Measurements from ENCODE around the gene MVB12A.

The MVB12A gene

GRCh38 chr19:17405250-17406045 lies 14.4 kb upstream of the MVB12A start, which contains the start of gene BST2:
BST2 (minus strand) TSS chr19:17405630; CDS start chr19:17405575, 55 bp downstream.
- peak; percentile 97 for DNase-seq

GRCh38 chr19:17406046-17406886 lies 13.6 kb upstream of the MVB12A start:
- DNase-seq = peak; percentile 35

GRCh38 chr19:17406887-17407196 lies 13.0 kb upstream of the MVB12A start:
- DNase-seq = no peak

GRCh38 chr19:17409990-17410389 lies 9.9 kb upstream of the MVB12A start:
- DNase-seq = no peak

GRCh38 chr19:17411801-17412200 lies 8.0 kb upstream of the MVB12A start:
- DNase-seq = no peak

- DNase-seq = no peak
Observed at GRCh38 chr19:17414097-17414496, 5.8 kb upstream of the MVB12A start.

- DNase-seq = no peak
Observed at GRCh38 chr19:17415121-17415520, 4.7 kb upstream of the MVB12A start.

GRCh38 chr19:17418710-17419109 lies 1.1 kb upstream of the MVB12A start:
- DNase-seq = no peak

GRCh38 chr19:17419154-17419620 lies 660 bp upstream of the MVB12A start:
- DNase-seq = no peak

GRCh38 chr19:17420475-17420924 lies 653 bp downstream of the MVB12A start:
- peak; percentile 33 for DNase-seq

- DNase-seq = no peak
Observed at GRCh38 chr19:17421942-17422341, 2.1 kb downstream of the MVB12A start.

GRCh38 chr19:17423429-17424208 lies 3.8 kb downstream of the MVB12A start:
- no peak for DNase-seq

GRCh38 chr19:17424743-17425365 lies 5.0 kb downstream of the MVB12A start:
- no peak for DNase-seq

GRCh38 chr19:17429641-17430113 lies 9.8 kb downstream of the MVB12A start:
- DNase-seq = no peak

GRCh38 chr19:17431417-17431816 lies 11.6 kb downstream of the MVB12A start:
- no peak for DNase-seq

- no peak for DNase-seq
Observed at GRCh38 chr19:17435218-17435617, 15.4 kb downstream of the MVB12A start.

- DNase-seq = no peak
Observed at GRCh38 chr19:17436094-17436873, 16.4 kb downstream of the MVB12A start.

- peak; percentile 26 for DNase-seq
Observed at GRCh38 chr19:17436874-17437267, 17.0 kb downstream of the MVB12A start.

GRCh38 chr19:17441241-17442021 lies 21.6 kb downstream of the MVB12A start:
- no peak for DNase-seq

GRCh38 chr19:17445526-17446165 lies 25.8 kb downstream of the MVB12A start:
- DNase-seq = no peak
